Activated CD8-positive, alpha-beta memory T cell treated with anti-CD3 and anti-CD28 coated beads, Interleukin-2, amount 50 U/mL, for 4 hours (primary cell): ENCODE measurements around the gene IARS2.
A peak's percentile ranks its signal among the peaks of the same experiment; 100 is the strongest.
"Not testable (repeated sequence)": the region's sequence is repeated elsewhere in the genome, so short reads cannot be mapped to it uniquely, and the experiment has no call there.

Experiments used
- DNase-seq: peaks from one replicate; pipeline ENCODE4 v3.0.0-alpha.2; 2020

Gene IARS2

GRCh38 chr1:220094016-220094911, at the start of gene IARS2:
IARS2 (plus strand) TSS chr1:220094132; CDS start chr1:220094217, 85 bp downstream.
- DNase-seq, result peak; percentile 94

GRCh38 chr1:220044678-220045355, 49.1 kb upstream of the IARS2 start:
- DNase-seq, result no peak

- DNase-seq, result no peak
These were observed 48.4 kb upstream of the IARS2 start for GRCh38 chr1:220045356-220046051.

- peak; percentile 92 for DNase-seq
These were observed 47.6 kb upstream of the IARS2 start, which contains the start of gene EPRS1 for GRCh38 chr1:220046052-220046930. EPRS1 (minus strand) TSS chr1:220046505; CDS start chr1:220046388, 117 bp downstream.

GRCh38 chr1:220056374-220056773, 37.6 kb upstream of the IARS2 start:
- DNase-seq, result no peak

GRCh38 chr1:220060876-220061275, 33.1 kb upstream of the IARS2 start:
- DNase-seq, result no peak

- no peak for DNase-seq
These were observed 31.3 kb upstream of the IARS2 start for GRCh38 chr1:220062629-220063028.

GRCh38 chr1:220067269-220068204, 26.4 kb upstream of the IARS2 start:
- no peak for DNase-seq

GRCh38 chr1:220076861-220077762, 16.8 kb upstream of the IARS2 start:
- no peak for DNase-seq

- DNase-seq, result no peak
These were observed 16.0 kb upstream of the IARS2 start for GRCh38 chr1:220077887-220078286.

GRCh38 chr1:220084460-220084859, 9.5 kb upstream of the IARS2 start:
- no peak for DNase-seq

- not testable (repeated sequence) for DNase-seq
These were observed 7.7 kb upstream of the IARS2 start for GRCh38 chr1:220086261-220086686.

- peak; percentile 97 for DNase-seq
These were observed 4.0 kb upstream of the IARS2 start, which contains the start of gene BPNT1 for GRCh38 chr1:220089650-220090556. BPNT1 (minus strand) TSS chr1:220089788; CDS start chr1:220079846, 9,942 bp downstream.

- DNase-seq, result no peak
These were observed 1.2 kb upstream of the IARS2 start for GRCh38 chr1:220092694-220093093.

- DNase-seq, result no peak
These were observed 444 bp upstream of the IARS2 start for GRCh38 chr1:220093361-220094015.

- DNase-seq, result no peak
These were observed 5.9 kb downstream of the IARS2 start for GRCh38 chr1:220099826-220100225.

- DNase-seq, result not testable (repeated sequence)
These were observed 16.5 kb downstream of the IARS2 start for GRCh38 chr1:220110473-220110872.

- DNase-seq, result not testable (repeated sequence)
These were observed 18.7 kb downstream of the IARS2 start for GRCh38 chr1:220112600-220112999.
